OCI-LY1 (cell line): ENCODE data around the gene NT5DC1.

ENCODE experiments used
- EZH2 ChIP-seq: fragments of 200-600 bp; sonication (generic), shearing (Covaris generic); IDR thresholded peaks from 2 replicates; pipeline ENCODE4 v1.8.0; 2017; ENCODE audit warnings: borderline replicate concordance, mixed run types, mild to moderate bottlenecking, antibody characterized with exemption, low read length, moderate library complexity, mixed read lengths
- TF ChIP-seq, protein P1 (sequence below): fragments of 200-600 bp; sonication (generic), shearing (Covaris generic); IDR thresholded peaks from 2 replicates; pipeline ENCODE4 v1.5.1; 2017; ENCODE audit warnings: mild to moderate bottlenecking, antibody characterized with exemption, low read length, moderate library complexity, mixed read lengths

GRCh38 chr6:116217069-116217468 lies 116.4 kb downstream of the NT5DC1 start:
- TF ChIP-seq, protein P1, sequence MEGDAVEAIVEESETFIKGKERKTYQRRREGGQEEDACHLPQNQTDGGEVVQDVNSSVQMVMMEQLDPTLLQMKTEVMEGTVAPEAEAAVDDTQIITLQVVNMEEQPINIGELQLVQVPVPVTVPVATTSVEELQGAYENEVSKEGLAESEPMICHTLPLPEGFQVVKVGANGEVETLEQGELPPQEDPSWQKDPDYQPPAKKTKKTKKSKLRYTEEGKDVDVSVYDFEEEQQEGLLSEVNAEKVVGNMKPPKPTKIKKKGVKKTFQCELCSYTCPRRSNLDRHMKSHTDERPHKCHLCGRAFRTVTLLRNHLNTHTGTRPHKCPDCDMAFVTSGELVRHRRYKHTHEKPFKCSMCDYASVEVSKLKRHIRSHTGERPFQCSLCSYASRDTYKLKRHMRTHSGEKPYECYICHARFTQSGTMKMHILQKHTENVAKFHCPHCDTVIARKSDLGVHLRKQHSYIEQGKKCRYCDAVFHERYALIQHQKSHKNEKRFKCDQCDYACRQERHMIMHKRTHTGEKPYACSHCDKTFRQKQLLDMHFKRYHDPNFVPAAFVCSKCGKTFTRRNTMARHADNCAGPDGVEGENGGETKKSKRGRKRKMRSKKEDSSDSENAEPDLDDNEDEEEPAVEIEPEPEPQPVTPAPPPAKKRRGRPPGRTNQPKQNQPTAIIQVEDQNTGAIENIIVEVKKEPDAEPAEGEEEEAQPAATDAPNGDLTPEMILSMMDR = peak; percentile 64; the same call in 1 of the 2 replicates
- no peak for TF ChIP-seq EZH2
